BLaER1 treated with 17β-estradiol and CSF1 and Interleukin-3, amounts not matched to agents 10 nM and 100 nM (cell line): Measurements from ENCODE around the gene GTF2H2C.
"Not testable (repeated sequence)": the region's sequence is repeated elsewhere in the genome, so short reads cannot be mapped to it uniquely, and the experiment has no call there.

ENCODE experiments used
- H3K27ac ChIP-seq, 11 experiments: shearing (Covaris generic); formaldehyde crosslinking; 2 replicates each; pipeline ENCODE4 v1.8.1; 2022
- H3K27me3 ChIP-seq, 11 experiments: shearing (Covaris generic); formaldehyde crosslinking; 2 replicates each; pipeline ENCODE4 v1.8.1; 2022
- H3K36me3 ChIP-seq, 11 experiments: shearing (Covaris generic); formaldehyde crosslinking; 2 replicates each; pipeline ENCODE4 v1.8.1; 2022
- H3K4me1 ChIP-seq, 10 experiments: shearing (Covaris generic); formaldehyde crosslinking; 2 replicates each; pipeline ENCODE4 v1.8.1; 2022
- H3K4me2 ChIP-seq, 11 experiments: shearing (Covaris generic); formaldehyde crosslinking; 2 replicates each; pipeline ENCODE4 v1.8.1; 2022
- H3K4me3 ChIP-seq, 10 experiments: shearing (Covaris generic); formaldehyde crosslinking; 2 replicates each; pipeline ENCODE4 v1.8.1; 2022
- H3K9ac ChIP-seq, 11 experiments: shearing (Covaris generic); formaldehyde crosslinking; 2 replicates each; pipeline ENCODE4 v1.8.1; 2022
- H3K9me3 ChIP-seq, 11 experiments: shearing (Covaris generic); formaldehyde crosslinking; replicated peaks in 1 of 11; 2 replicates each; pipeline ENCODE4 v1.8.1; 2022
- H4K20me1 ChIP-seq, 11 experiments: shearing (Covaris generic); formaldehyde crosslinking; 2 replicates each; pipeline ENCODE4 v1.8.1; 2022
- Cebpa-rat ChIP-seq, 11 experiments: shearing (Covaris generic); IDR thresholded peaks; 2 replicates each; pipeline ENCODE4 v1.8.1; 2022

Gene GTF2H2C

DNA sequence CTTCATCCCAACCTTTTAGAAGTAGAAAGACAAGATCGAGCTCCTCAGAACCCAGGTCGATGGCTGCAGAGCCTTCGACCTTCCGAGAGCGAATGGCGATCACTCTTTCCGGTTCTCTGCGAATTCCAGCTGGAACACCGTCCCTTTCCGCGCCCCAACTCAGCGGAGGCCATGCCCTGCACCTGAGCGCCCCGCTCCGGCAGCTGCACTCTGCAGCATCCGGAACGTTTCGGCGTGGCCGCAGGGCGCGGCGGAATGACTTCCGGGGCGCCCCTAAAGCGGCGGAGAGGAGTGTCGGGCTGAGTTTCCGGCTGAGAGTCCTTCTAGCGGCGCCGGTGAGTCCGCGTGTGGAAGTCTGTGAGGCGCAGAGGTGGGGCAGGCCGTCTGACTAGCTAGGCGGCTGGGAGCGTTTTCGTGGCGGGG, at the start of gene GTF2H2C:
Gene GTF2H2C, plus strand, starts transcription at position 284 of the 423 bp plus-strand sequence. CDS start 4,942 bp downstream, outside the sequence.
- Histone ChIP-seq H3K4me3 (peak within 1 kb of the TSS; percentile 42 to 67 (median 57)), H3K9ac (peak within 1 kb of the TSS in 10 of 11 experiments; percentile 35 to 68 (median 59); a peak in 16 of 22 replicates), H3K4me2 (peak within 1 kb of the TSS; percentile 61 to 79 (median 75)), H3K27ac (peak within 1 kb of the TSS in 7 of 11 experiments; percentile 12 to 51 (median 38); a peak in 9 of 22 replicates)
- not testable (repeated sequence) for H4K20me1 ChIP-seq, H3K36me3 ChIP-seq, H3K9me3 ChIP-seq, H3K27me3 ChIP-seq, H3K4me1 ChIP-seq

DNA sequence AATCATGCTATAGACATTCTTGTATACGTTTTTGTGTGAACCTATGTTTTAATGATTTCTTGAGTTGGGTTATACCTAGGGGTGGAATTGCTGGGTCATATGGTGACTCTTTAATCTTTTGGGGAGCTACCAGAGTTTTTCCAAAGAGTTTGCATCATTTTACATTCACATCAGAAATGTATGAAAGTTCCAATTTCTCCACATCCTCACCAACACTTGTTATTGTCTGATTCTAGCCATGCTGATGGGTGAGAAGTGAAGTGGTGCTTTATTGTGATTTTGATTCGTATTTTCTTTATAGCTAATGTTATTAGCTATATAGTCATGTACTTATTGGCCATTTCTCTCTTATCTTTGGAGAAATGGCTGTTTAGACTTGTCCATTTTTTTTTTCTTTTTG, 49.3 kb upstream of the GTF2H2C start:
- Histone ChIP-seq H3K4me1 (no peaks in the 10 kb centered on the region), H3K9me3 (peaks cover 0 to 5% (median 3%) of the 10 kb centered on the region in 11 experiments; a peak in 6 of 22 replicates), H3K9ac (no peak overlapping the region), H3K4me3 (no peak overlapping the region), H3K4me2 (no peak overlapping the region), H3K27me3 (no peaks in the 10 kb centered on the region), H3K36me3 (no peaks in the 10 kb centered on the region), H3K27ac (no peak overlapping the region), H4K20me1 (no peaks in the 10 kb centered on the region)
- no peak for TF ChIP-seq Cebpa-rat (IDR thresholded peaks at IDR 0.05)

DNA sequence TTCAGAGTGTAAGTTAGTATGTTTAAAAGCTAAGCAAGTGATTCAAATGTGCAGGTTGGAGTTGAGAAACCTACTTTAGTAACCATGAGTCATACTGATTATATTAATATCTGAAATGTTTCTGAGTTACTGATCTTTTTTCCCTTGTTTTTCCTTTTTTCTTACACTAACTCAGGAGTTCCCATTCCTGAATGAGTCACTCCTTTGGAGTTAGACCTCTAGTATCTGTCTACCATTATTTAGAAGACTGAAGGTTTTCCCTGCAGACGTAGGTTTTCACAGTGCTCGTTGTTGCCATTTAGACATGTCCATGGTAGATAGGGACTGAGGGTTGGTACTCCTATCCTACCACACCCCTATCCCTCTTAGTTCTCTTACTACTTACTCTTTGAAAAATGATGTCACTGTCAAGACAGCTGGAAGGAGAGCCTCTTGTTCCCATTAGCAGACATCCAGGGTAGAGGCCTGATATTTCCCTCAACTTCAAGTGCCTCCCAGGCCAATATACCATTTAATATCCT, 47.2 kb upstream of the GTF2H2C start:
- H4K20me1 ChIP-seq, result no peaks in the 10 kb centered on the region
- H3K36me3 ChIP-seq, result no peaks in the 10 kb centered on the region
- no peak overlapping the region for H3K4me3 ChIP-seq
- no peak overlapping the region for H3K9ac ChIP-seq
- TF ChIP-seq Cebpa-rat (IDR thresholded peaks at IDR 0.05), result no peak
- peaks cover 0 to 14% (median 7%) of the 10 kb centered on the region in 11 experiments; a peak in 10 of 22 replicates for H3K9me3 ChIP-seq
- H3K27me3 ChIP-seq, result no peaks in the 10 kb centered on the region
- no peak overlapping the region for H3K4me2 ChIP-seq
- no peaks in the 10 kb centered on the region for H3K4me1 ChIP-seq
- no peak overlapping the region for H3K27ac ChIP-seq

DNA sequence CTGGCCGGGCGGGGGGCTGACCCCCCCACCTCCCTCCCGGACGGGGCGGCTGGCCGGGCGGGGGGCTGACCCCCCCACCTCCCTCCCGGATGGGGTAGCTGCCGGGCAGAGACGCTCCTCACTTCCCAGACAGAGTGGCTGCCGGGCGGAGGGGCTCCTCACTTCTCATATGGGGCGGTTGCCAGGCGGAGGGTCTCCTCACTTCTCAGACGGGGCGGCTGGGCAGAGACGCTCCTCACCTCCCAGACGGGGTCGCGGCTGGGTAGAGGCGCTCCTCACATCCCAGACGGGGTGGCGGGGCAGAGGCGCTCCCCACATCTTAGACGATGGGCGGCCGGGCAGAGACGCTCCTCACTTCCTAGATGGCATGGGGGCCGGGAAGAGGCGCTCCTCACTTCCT, 44.4 kb upstream of the GTF2H2C start:
- peaks cover 0 to 14% (median 7%) of the 10 kb centered on the region in 11 experiments; a peak in 10 of 22 replicates for H3K9me3 ChIP-seq
- not testable (repeated sequence) for H3K9ac ChIP-seq, H3K4me3 ChIP-seq, H3K4me2 ChIP-seq, H3K27ac ChIP-seq, H3K36me3 ChIP-seq, H3K27me3 ChIP-seq, H4K20me1 ChIP-seq, H3K4me1 ChIP-seq

DNA sequence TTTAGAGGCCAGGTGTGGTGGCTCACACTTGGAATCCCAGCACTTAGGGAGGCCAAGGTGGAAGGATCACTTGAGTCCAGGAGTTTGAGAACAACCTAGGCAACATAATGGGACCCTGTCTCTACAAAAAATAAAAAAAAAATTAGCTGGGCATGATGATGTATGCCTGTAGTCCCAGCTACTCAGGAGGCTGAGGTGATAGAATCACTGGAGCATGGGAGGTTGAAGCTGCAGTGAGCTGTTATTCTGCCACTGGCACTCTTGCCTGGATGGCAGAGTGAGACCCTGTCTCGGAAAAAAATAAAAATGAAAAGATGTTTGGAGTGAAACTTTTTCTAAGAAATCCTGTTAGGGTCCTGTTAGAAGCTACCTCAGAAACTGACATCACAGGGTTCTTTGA, 43.2 kb upstream of the GTF2H2C start:
- Histone ChIP-seq H3K4me3 (no peak overlapping the region), H3K4me1 (peaks cover 0 to 10% (median 0%) of the 10 kb centered on the region in 10 experiments; a peak in 4 of 20 replicates), H3K36me3 (no peaks in the 10 kb centered on the region), H3K4me2 (no peak overlapping the region), H3K27me3 (no peaks in the 10 kb centered on the region), H3K27ac (no peak overlapping the region), H4K20me1 (no peaks in the 10 kb centered on the region), H3K9ac (no peak overlapping the region), H3K9me3 (peaks cover 0 to 14% (median 7%) of the 10 kb centered on the region in 11 experiments; a peak in 10 of 22 replicates)
- TF ChIP-seq Cebpa-rat (IDR thresholded peaks at IDR 0.05), result no peak

DNA sequence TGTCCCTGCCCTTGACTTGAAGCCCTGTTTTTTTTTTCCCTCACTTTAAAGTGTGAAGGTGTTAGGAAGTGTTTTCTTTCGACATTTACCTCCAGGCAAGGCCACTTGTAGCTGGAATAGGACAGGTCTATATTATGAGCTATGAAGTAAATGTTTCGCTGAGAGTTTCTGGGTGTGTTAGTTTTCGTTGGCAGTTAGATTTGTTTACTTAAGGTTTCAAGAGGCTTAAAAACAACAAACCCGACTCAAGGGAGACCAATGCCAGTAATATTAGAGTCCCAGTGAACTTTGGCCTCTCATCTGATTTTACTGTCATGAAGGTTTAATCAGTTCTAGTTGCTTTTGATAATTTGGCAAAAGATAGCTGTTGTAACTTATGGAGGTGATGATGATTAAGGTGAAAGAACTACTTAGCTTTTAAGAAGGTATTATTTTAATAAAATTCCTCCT, 42.2 kb upstream of the GTF2H2C start:
- H3K9me3 ChIP-seq, result peaks cover 0 to 14% (median 7%) of the 10 kb centered on the region in 11 experiments; a peak in 10 of 22 replicates
- H3K4me3 ChIP-seq, result no peak overlapping the region
- TF ChIP-seq Cebpa-rat (IDR thresholded peaks at IDR 0.05), result no peak
- no peak overlapping the region for H3K4me2 ChIP-seq
- H3K27ac ChIP-seq, result no peak overlapping the region
- no peaks in the 10 kb centered on the region for H4K20me1 ChIP-seq
- H3K36me3 ChIP-seq, result no peaks in the 10 kb centered on the region
- H3K27me3 ChIP-seq, result no peaks in the 10 kb centered on the region
- H3K4me1 ChIP-seq, result peaks cover 0 to 10% (median 0%) of the 10 kb centered on the region in 10 experiments; a peak in 4 of 20 replicates
- H3K9ac ChIP-seq, result no peak overlapping the region

DNA sequence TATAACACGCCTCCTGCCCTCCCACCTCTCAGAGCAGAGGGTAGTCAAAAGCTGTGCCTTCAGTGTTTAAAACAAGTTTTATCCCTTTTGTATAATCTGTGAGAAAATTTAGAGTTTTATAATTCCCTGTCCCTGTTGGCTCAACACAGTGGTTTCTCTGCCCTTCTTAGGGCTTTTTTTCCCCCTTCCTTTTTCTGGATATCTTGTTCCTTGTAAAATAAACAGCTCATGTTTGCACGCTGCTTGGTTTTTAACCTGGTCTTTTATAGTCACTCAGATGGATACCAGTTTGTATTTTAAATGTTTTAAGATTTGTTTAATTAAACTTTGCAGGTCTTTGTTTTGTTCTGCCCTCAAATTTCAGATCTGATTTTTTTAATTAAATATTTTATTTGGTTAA, 40.7 kb upstream of the GTF2H2C start:
- no peak overlapping the region for H3K9ac ChIP-seq
- H3K9me3 ChIP-seq, result peaks cover 0 to 14% (median 7%) of the 10 kb centered on the region in 11 experiments; a peak in 10 of 22 replicates
- H3K36me3 ChIP-seq, result no peaks in the 10 kb centered on the region
- no peak overlapping the region for H3K4me3 ChIP-seq
- H3K4me2 ChIP-seq, result no peak overlapping the region
- H3K27me3 ChIP-seq, result no peaks in the 10 kb centered on the region
- no peaks in the 10 kb centered on the region for H4K20me1 ChIP-seq
- no peak for TF ChIP-seq Cebpa-rat (IDR thresholded peaks at IDR 0.05)
- H3K4me1 ChIP-seq, result peaks cover 0 to 10% (median 0%) of the 10 kb centered on the region in 10 experiments; a peak in 4 of 20 replicates
- no peak overlapping the region for H3K27ac ChIP-seq

DNA sequence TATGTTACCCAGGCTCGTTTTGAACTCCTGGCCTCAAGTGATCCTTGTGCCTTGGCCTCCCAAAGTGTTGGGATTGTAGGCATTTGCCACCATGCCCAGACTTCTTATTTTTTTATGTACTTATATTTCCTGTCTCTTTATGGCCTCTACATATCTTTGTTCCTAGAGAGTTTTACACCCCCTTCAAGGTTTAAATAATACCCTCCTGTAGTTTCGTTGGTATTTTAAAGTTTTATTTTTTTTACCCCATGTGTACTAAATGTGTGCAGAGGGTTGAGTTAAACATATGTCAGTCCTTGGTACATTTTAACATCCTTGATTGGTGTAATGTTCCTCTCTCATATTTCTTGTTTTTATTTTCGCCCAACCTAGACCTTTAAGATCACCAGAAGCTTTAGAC, 38.0 kb upstream of the GTF2H2C start:
- TF ChIP-seq Cebpa-rat (IDR thresholded peaks at IDR 0.05), result no peak
- Histone ChIP-seq H3K9ac (no peak overlapping the region), H4K20me1 (no peaks in the 10 kb centered on the region), H3K4me3 (no peak overlapping the region), H3K4me1 (peaks cover 0 to 10% (median 0%) of the 10 kb centered on the region in 10 experiments; a peak in 4 of 20 replicates), H3K27ac (no peak overlapping the region), H3K4me2 (no peak overlapping the region), H3K27me3 (no peaks in the 10 kb centered on the region), H3K36me3 (no peaks in the 10 kb centered on the region), H3K9me3 (no peaks in the 10 kb centered on the region)

DNA sequence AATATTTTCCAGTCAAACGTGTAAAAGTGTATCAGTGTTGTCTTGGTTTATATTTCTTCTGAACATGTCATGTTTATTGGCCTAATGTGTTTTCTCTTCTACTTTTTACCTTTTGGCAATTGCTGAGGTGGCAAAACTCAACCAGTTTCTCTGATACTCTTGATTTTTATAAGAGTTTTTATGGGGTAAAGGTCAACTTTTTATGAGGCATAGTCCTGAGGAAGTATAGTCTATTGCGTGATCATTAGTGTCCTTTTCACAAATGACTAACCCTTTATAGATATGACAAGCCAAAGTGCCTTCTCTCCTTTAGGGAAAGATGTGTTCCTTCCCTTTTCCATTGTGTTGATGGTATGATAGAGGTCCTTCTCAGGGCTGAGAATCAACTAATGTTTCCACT, 34.5 kb upstream of the GTF2H2C start:
- no peak overlapping the region for H3K9ac ChIP-seq
- H3K27me3 ChIP-seq, result no peaks in the 10 kb centered on the region
- H3K9me3 ChIP-seq, result no peaks in the 10 kb centered on the region
- H3K36me3 ChIP-seq, result no peaks in the 10 kb centered on the region
- H3K4me2 ChIP-seq, result no peak overlapping the region
- no peak overlapping the region for H3K4me3 ChIP-seq
- no peak overlapping the region for H3K27ac ChIP-seq
- peaks cover 0 to 11% (median 0%) of the 10 kb centered on the region in 10 experiments; a peak in 6 of 20 replicates for H3K4me1 ChIP-seq
- no peaks in the 10 kb centered on the region for H4K20me1 ChIP-seq
- no peak for TF ChIP-seq Cebpa-rat (IDR thresholded peaks at IDR 0.05)

DNA sequence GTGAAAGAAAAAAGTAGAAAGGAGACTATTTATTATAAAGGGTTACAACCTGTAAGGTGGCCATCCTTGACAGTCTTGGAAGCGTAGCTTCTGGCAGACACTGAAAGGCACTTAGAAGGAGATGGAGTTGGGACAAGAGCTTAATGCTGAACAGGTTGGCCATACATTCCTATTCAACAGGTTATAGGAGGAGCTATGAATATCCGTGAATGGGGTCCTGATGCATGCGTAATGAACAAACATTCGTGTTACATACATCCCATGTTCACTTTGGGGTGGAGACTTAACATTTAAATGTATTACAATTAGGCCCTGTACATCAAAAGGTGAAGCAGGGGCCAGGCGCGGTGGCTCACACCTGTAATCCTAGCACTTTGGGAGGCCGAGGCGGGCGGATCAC, 33.3 kb upstream of the GTF2H2C start:
- Histone ChIP-seq H3K4me2 (no peak overlapping the region), H3K27me3 (no peaks in the 10 kb centered on the region), H3K27ac (no peak overlapping the region), H3K4me3 (no peak overlapping the region), H3K36me3 (no peaks in the 10 kb centered on the region), H3K9ac (no peak overlapping the region), H3K4me1 (peaks cover 0 to 14% (median 0%) of the 10 kb centered on the region in 10 experiments; a peak in 8 of 20 replicates), H4K20me1 (no peaks in the 10 kb centered on the region), H3K9me3 (no peaks in the 10 kb centered on the region)
- TF ChIP-seq Cebpa-rat (IDR thresholded peaks at IDR 0.05), result no peak
